C1 segment of cervical spinal cord (tissue), 14 donors: ENCODE measurements around the gene DEGS2.
A peak's percentile ranks its signal among the peaks of the same experiment; 100 is the strongest.
"Not testable (repeated sequence)": the region's sequence is repeated elsewhere in the genome, so short reads cannot be mapped to it uniquely, and the experiment has no call there.

ENCODE experiments used
- DNase-seq, 14 donors: peaks; one replicate each; lab custom pipeline; 2025; lab: John Stamatoyannopoulos, UW

DEGS2 gene

DNA sequence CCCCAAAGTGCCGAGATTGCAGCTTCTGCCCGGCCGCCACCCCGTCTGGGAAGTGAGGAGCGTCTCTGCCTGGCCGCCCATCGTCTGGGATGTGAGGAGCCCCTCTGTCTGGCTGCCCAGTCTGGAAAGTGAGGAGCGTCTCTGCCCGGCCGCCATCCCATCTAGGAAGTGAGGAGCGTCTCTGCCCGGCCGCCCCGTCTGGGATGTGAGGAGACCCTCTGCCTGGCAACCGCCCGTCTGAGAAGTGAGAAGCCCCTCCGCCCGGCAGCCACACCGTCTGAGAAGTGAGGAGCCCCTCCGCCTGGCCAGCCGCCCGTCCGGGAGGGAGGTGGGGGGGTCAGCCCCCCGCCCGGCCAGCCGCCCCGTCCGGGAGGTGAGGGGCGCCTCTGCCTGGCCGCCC is 21.2 kb upstream of the DEGS2 start:
- not testable (repeated sequence) for DNase-seq

DNA sequence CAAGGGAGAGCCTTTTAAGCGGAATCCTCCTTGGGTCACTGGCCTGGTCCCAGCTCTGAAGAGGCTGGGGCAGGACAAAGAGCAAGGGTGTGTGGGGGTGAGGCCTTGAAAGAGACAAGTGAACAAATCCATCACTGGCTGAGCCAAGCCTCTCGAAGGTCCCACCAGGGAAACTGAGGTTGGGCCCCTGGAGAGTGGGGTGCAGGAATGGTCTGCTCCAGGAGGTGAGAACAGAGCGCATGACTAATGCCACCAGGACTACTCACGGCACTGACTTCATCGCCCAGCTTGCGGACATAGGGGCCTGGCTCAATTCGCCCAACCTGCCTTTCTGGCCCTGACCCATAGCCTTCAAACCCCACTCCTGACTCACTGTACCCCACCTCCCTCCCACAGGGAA is 19.2 kb upstream of the DEGS2 start:
- DNase-seq: no peak

DNA sequence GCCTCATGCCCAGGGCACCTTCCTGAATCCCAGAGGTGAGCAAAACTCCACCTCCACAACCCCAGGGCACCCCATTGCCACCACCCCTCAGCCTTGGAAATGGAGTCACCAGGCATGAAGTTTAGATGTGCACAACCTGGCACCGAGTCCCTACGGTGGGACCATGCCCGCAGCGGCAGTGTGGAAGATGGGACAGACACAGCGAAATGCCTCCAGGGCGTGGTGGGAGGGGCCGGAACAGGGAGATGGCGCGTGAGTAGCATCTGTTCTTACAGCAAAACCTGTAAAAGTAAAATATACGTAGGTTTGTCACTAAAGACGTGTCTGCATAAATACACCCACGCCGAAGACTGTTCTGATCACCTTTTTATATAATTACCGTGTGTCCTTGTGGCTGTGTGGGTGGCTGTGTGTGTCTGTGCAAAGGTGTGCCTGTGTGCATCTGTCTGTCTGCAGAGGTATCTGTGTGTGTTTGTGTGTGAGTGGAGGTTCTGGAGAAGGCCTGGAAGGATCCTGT is 17.4 kb upstream of the DEGS2 start:
- DNase-seq: no peak

DNA sequence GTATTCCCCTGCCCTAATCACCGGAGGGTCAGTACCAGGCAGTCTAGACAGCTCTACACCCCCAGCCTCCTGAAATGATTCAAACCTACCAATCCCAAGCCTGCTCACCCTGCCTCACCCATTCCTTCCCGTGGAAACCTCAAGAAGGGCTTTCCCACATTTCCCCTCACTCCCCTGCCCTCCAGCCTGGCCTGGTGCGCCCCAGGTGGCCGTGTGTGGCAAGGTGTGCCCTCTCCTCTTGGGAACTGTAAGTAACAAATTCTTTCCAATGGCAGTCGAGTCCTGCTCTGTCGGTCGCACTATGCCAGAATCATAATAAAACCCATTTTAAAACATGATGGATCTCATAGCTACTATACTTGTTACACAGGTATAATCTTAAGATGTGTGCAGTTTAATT is 13.9 kb upstream of the DEGS2 start:
- no peak for DNase-seq

DNA sequence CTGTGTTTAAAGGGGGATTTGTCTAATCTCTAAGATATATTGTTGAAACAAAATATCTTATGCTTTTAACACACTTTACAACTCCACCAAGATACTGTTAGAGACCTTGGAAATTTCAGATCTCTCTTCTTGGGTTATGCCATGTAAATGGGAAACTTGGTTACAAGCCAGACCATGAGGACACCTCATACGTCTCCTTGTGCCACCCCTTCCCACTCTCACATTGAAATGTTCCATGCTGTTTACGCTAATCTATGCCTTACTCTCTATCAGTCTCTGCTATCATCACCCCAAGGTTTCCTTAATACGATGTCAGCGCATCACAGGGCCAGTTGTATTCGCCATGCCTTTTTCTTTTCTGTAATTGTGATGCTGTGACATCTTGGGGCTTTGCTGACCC is 13.4 kb upstream of the DEGS2 start:
- no peak for DNase-seq

DNA sequence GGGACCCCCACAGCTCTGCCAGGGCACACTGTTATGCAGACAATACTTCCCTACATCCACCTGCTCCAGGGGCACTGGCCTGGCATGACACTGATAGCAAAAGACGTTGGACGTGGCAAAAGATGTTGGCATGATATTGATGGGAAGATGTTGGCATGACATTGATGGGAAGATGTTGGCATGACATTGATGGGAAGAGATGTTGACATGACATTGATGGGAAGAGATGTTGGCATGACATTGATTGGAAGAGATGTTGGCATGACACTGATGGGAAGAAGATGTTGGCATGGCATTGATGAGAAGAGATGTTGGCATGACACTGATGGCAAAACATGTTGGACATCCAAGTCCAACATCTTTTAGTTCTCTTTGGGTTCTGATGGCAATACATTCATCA is 11.4 kb upstream of the DEGS2 start:
- DNase-seq: no peak

DNA sequence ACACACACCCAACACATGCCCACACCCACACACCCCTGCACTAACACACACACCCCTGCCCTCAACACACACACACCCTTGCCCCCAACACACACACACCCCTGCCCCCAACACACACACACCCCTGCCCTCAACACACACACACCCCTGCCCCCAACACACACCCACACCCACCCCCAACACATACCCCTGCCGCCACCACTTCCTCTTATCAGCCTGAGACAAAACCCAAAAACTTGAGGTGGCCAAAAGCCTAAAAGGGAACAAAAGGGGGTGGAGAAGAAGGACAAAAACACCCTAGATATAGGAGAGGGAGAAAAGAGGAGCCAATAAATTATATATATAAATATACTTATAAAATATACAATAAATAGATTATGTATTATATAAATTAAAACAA is 9.1 kb upstream of the DEGS2 start:
- no peak for DNase-seq

DNA sequence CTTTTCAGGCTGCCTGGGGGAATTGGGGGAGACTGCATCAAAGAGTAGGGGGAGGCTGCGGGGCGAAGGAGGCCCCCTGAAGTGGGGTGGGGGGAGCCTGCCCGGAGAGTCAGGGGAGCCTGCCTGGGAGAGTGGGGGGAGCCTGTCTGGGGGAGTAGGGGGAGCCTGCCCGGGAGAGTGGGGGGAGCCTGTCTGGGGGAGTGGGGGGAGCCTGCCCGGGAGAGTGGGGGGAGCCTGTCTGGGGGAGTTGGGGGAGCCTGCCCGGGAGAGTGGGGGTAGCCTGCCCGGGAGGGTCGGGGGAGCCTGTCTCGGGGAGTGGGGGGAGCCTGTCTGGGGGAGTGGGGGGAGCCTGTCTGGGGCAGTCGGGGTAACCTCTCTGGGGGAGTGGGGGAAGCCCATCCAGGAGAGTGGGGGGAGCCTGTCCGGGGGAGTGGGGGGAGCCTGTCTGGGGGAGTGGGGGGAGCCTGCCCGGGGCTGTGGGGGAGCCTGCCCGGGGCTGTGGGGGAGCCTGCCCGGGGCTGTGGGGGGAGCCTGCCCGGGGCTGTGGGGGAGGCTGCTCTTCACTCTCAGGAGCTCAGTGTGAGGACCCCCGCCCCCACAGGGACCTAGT is 6.5 kb upstream of the DEGS2 start:
- no peak for DNase-seq

DNA sequence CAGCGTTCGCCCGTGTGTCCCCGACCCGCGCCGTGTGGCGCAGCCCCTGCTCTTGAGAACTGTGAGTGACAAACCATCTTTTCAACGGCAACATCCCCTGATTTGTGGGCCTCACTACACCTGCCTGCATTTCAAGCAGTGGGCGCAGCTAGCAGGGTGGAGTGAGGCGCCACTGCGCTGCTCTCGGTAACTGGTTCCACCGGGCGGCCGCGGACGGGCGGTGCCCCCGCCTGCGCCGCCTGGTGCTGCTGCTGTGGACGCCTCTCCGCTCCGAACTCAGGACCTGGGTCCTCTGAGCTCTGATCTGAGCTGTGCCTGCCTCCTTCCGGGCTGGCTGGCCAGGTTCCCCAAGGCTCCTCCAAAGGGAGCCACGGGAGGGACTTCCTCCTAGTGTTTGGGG is 5.9 kb upstream of the DEGS2 start:
- no peak for DNase-seq

DNA sequence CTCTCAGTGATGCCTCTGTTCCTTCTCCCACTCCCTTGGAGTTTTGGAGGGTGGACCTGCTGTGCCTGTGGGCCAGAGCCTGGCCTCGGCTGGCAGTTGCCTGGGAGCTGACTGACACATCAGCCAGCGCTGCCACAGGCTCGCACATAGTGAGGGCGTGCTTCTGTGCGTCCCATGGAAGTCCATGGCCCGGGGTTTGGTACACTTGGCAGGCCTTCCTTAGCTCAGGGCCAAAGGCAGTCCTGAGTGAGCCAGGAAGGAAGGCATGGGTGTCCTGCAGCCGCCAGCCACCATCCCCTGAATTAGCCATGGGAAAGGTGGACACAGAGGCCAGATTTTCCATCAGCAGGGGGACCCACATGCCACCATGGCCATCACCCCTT is 1.1 kb upstream of the DEGS2 start:
- no peak for DNase-seq

DNA sequence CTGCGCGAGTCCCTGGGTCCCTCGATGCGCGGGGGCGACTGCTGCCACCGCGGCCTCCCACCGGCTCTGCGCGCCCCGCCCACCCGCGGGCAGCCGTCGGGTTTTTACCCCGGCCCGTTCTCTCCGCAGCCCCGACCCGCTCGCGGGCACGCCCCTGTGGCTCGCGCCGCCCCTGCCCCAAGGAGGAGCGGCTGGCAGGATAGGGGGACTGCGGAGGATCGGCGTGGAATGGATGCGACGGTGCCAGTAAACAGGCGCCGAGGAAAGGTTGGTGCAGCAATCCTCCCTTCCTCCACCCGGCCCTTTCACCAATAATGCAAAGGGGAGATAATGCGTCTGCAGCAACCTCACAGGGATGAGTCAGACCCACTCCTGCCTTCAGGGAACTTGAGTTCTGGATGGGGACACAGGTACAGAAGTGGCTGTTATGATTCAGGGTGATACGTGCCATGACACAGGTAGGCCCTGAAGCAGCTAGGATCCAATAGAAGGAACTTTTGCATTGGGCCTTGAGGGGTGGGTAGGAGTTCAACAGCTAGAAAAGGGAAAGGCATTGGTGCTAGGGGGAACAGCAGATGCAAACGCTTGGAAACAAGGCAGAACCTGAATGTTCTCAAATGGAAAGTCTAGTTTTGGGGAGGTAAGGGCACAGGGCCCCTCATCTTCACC is 554 bp upstream of the DEGS2 start:
- no peak for DNase-seq

DNA sequence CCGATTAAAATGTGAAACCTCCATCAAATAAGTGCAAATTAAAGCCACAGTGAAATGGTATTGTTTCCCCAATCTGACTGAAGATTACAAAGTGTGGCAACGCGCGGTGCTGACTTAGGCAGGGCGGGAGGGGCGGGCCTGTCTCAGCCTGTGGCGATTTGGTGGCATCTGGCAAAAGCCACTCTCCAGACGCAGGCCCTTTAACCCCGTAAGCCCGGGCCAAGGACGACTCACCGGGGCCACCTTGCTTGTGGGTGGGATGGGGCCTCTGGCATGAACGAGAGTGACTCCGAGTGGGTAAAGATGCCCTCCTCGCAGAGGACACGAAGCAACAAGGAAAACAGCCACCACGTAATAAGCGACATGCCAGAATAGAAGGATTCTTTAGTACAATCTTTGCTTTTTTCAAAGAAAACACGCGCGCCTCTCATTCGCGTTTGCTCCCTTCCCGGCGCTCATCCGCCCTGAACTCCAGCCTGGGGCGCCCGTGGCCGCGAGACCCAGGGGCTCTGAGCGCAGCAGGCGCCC is 815 bp downstream of the DEGS2 start:
- DNase-seq: no peak

DNA sequence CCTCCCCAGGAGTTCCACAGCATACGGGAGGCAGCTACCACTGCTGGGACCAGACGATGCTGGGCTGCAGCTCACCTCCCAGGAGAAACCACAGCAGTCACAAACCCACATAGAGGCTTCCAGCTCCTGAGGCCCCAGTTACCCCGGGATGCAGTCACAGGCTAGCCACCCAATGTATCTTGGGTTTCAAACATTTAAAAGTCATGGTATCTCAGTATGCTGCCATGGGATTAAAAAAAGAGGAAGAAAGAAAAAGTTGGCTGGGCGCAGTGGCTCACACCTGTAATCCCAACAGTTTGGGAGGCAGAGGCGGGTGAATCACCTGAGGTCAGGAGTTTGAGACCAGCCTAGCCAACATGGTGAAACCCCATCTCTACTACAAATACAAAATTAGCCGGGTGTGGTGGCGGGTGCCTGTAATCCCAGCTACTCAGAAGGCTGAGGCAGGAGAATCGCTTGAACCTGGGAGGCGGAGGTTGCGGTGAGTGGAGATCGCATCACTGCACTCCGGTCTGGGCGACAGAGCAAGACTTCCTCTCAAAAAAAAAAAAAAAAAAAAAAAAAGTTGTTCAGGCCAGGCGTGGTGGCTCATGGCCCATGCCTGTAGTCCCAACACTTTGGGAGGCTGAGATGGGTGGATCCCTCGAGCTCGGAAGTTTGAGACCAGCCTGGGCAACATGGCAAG is 1.8 kb downstream of the DEGS2 start:
- not testable (repeated sequence) for DNase-seq

DNA sequence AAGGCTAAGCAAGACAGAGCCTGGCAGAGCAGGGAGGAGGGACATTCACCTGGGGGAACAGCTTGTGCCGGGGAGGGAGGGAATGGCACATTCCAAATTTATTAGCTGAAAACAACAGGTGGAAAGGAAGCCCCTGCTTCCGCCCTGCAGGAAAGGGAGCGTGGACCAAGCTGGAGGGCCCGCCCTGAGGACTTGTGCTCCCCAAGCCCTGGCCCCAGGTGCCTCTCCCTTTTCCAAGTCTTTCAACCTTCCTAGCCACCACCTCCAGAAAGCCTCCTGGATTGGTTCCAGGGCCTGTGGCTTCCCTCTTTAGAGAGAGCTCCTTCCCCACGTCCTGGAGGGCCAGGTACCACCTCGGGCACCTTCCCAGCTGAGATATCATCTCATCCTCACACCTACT is 2.7 kb downstream of the DEGS2 start:
- peak in 1 of 14 donors; percentile 81 for DNase-seq

DNA sequence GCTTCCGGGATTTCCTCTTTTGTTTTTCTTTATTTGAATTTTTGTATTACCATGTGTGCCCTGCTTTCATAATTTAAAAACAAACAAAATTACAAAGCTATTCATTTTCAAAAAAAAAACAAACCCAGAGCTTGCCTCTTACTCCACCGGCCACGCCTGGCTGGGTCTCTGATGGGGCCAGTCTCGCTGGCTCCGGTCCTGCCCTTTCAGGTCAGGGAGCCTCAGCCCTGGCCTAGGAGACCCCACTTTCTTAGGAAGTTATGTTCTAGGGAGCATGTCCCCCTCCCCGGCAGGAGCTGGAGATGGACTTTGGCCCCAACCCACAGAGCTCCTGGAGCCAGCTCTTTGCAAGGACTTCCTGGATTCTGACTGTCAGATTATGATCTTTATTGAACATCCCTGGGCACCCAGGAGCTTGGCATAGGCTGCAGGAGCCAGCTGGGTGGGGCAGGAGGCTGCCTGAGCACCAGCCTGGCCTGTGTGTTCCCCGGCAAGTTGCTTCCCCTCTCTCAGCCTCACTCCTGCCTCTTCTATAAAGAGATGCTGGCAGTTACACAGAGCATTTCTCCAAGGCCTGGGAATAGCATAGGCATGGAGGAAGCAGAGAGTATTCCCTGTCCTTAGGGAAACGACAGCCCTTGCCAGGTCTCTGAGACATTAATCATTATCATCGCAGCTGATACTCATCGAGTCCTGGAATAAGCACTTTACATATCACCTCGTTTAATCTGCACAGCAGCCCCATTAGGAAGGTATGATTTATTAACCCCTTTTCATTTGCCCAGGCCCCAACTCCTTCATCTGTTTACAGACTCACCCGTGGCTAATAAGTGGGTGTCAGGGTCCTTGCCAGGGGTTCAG is 3.5 kb downstream of the DEGS2 start:
- peak in 1 of 14 donors; percentile 86 for DNase-seq

DNA sequence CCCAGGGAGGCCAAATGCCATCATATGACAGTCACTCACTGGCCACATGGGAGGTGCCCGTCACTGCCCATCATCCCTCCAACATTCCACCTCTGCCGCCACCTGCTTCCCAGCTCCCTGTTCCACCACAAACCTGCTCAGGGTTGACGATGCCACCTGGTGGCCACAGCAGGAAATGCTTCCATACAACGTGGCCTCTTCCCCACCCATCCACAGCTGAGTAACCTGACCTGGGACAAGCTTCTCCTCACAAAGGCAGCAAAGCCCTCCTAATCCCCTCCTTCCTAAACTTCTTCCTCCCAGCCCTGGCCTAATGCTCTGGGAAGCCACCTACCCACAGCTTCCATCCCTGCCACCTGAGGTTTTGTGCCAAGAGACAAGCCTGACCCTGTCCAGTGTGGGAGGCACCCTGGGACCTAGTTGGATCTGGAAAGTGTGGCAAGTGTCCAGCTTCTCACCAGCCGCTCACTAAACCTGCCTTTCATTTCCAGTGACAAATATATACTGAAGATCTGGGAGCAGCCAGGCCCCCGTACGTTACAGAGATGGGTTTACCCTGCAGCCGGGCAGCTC is 4.3 kb downstream of the DEGS2 start:
- peak in 1 of 14 donors; percentile 81 for DNase-seq

DNA sequence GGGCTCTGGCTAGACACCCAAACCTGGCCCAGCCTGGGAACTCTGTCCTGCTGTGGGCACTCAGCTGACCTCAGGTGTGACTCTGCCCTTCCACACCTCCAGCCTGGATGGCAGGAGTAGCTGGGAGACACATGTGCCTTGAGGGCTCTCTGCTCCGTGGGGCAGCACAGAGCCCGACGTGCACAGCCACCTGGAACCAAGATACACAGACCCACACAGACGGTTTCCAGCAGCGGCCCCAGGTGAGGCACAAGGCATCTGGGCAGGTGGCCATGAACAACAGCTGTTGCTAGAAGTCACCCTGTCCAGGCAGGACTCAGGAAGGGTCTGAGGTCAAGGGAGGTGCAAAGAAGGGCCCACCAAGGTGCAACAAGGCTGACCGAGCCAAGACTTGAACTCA is 5.9 kb downstream of the DEGS2 start:
- no peak for DNase-seq

DNA sequence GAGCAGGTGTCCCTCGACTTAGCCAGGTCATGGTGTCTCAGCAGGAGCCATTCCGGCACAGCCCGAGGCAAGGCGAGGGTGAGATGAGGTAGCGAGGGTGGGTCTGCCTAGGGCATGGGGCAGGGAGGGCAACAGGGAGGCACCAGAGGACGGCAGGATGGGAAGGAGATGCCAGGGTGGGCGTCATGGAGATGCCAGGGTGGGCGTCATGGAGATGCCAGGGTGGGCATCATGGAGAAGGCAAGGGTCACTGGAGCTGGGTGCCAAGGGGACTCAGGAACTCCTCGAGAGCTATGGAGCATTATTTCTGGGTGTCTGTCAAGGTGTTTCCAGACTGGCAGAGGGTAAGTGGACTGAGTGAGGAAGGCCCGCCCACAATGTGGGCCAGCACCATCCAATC is 7.4 kb downstream of the DEGS2 start:
- DNase-seq: no peak

DNA sequence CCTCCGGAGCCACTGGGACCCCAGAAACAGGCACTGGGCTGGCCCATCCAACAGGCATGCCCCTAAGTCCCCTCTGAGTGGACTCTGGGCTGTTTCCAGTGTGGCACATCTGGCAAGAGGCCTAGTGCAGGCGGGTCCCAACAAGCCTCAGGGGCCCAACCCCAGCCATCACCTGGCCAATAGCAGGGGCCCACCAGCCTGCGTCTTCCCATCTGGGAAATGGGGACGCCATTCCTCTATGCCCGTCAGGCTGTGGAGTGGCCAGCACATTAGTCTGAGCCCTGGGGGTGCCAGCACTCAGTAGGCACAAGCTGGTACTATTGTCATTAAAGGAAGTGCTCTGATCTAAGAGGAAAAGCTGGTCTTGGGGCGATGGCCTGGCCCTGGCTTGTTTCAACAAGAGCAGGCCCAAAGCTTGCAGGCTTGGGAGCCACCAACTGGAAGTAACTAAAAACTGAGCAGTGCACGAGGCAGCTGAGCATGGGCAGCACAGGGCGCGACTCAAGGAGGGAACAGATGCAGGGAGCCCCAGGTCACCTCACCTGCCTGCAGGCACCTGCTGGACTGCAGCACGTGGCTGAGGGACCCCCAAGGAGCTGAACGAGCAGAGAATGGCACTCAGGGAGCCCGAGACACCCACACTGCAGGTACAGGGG is 8.4 kb downstream of the DEGS2 start:
- DNase-seq: no peak

DNA sequence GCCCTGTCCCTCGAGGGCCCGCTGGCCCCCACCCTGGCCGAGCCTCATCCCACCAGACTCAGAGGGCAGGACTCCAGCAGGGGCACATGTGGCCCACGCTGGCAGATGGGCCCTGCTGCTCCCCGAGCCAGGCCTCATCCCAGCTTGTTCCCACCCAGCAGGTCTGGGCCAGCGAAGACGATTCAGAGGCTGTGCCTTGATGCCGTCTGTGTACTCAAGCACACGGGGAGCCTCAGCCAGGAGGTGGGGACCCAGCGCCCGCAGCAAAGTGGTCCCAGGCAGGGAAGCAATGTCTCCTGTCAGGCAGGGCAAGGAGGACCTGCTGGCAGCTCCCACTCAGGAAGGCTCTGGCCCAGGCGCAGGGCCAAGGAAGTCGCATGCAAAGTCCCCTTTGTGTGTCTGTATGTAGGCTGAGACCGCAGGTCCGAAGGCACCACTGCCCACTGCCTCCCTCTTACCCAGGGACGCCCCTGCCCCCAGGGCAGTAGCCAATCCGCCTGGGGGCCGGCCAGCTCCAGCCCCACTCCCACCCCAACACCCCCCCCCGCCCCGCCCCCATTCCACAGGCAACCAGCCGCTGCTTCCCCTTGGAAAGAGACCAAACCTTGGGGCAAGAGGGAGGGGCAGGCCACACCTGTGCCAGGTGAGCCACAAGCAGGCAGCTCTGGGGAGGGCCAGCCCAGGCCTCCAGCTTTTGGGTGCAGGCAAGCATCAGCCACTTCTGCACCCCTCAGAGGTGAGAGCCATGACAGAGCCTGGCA is 9.4 kb downstream of the DEGS2 start:
- no peak for DNase-seq
